Measurements from ENCODE around the gene VEPH1.
A peak's percentile ranks its signal among the peaks of the same experiment; 100 is the strongest.

The VEPH1 gene

GRCh38 chr3:157522648-157523047 lies 19.4 kb upstream of the VEPH1 start:
- H3K4me1 ChIP-seq (ENCODE audit: control insufficient read depth, insufficient read depth, low read length): no peaks in the 10 kb centered on the region
- no peaks in the 10 kb centered on the region for H3K36me3 ChIP-seq (ENCODE audit: control insufficient read depth in 2 of 2, insufficient read depth in 2 of 2, low read length in 2 of 2)
- no peaks in the 10 kb centered on the region for H3K27me3 ChIP-seq (ENCODE audit: control insufficient read depth in 1 of 2, insufficient read depth in 2 of 2, low read length in 2 of 2)
- no peaks in the 10 kb centered on the region for H3K9me3 ChIP-seq (ENCODE audit: control insufficient read depth in 2 of 2, low read length in 2 of 2)
- H3K27ac ChIP-seq (ENCODE audit: low read length): no peak overlapping the region
- H3K4me3 ChIP-seq (ENCODE audit: low read length in 2 of 2): no peak overlapping the region
- H3K9ac ChIP-seq (ENCODE audit: low read length in 2 of 2): no peak overlapping the region

- Histone ChIP-seq H3K4me3 (ENCODE audit: low read length in 2 of 2) (no peak overlapping the region), H3K4me1 (ENCODE audit: control insufficient read depth, insufficient read depth, low read length) (no peaks in the 10 kb centered on the region), H3K9me3 (ENCODE audit: control insufficient read depth in 2 of 2, low read length in 2 of 2) (no peaks in the 10 kb centered on the region), H3K27me3 (ENCODE audit: control insufficient read depth in 1 of 2, insufficient read depth in 2 of 2, low read length in 2 of 2) (no peaks in the 10 kb centered on the region), H3K27ac (ENCODE audit: low read length) (no peak overlapping the region), H3K36me3 (ENCODE audit: control insufficient read depth in 2 of 2, insufficient read depth in 2 of 2, low read length in 2 of 2) (no peaks in the 10 kb centered on the region), H3K9ac (ENCODE audit: low read length in 2 of 2) (no peak overlapping the region)
These were observed 17.4 kb upstream of the VEPH1 start for GRCh38 chr3:157520485-157521150.

- Histone ChIP-seq H3K9me3 (ENCODE audit: control insufficient read depth in 2 of 2, low read length in 2 of 2) (no peaks in the 10 kb centered on the region), H3K27ac (ENCODE audit: low read length) (no peak overlapping the region), H3K9ac (ENCODE audit: low read length in 2 of 2) (no peak overlapping the region), H3K4me3 (ENCODE audit: low read length in 2 of 2) (no peak overlapping the region), H3K4me1 (ENCODE audit: control insufficient read depth, insufficient read depth, low read length) (no peaks in the 10 kb centered on the region), H3K36me3 (ENCODE audit: control insufficient read depth in 2 of 2, insufficient read depth in 2 of 2, low read length in 2 of 2) (no peaks in the 10 kb centered on the region), H3K27me3 (ENCODE audit: control insufficient read depth in 1 of 2, insufficient read depth in 2 of 2, low read length in 2 of 2) (no peaks in the 10 kb centered on the region)
These were observed 15.7 kb upstream of the VEPH1 start for GRCh38 chr3:157518881-157519280.

- H3K27ac ChIP-seq (ENCODE audit: low read length): no peak overlapping the region
- H3K36me3 ChIP-seq (ENCODE audit: control insufficient read depth in 2 of 2, insufficient read depth in 2 of 2, low read length in 2 of 2): no peaks in the 10 kb centered on the region
- H3K4me1 ChIP-seq (ENCODE audit: control insufficient read depth, insufficient read depth, low read length): no peaks in the 10 kb centered on the region
- H3K27me3 ChIP-seq (ENCODE audit: control insufficient read depth in 1 of 2, insufficient read depth in 2 of 2, low read length in 2 of 2): no peaks in the 10 kb centered on the region
- no peak overlapping the region for H3K9ac ChIP-seq (ENCODE audit: low read length in 2 of 2)
- no peak overlapping the region for H3K4me3 ChIP-seq (ENCODE audit: low read length in 2 of 2)
- H3K9me3 ChIP-seq (ENCODE audit: control insufficient read depth in 2 of 2, low read length in 2 of 2): no peaks in the 10 kb centered on the region
These were observed 13.7 kb upstream of the VEPH1 start for GRCh38 chr3:157516928-157517327.

GRCh38 chr3:157515398-157515797 lies 12.2 kb upstream of the VEPH1 start:
- no peaks in the 10 kb centered on the region for H3K27me3 ChIP-seq (ENCODE audit: control insufficient read depth in 1 of 2, insufficient read depth in 2 of 2, low read length in 2 of 2)
- H3K4me1 ChIP-seq (ENCODE audit: control insufficient read depth, insufficient read depth, low read length): no peaks in the 10 kb centered on the region
- no peak overlapping the region for H3K9ac ChIP-seq (ENCODE audit: low read length in 2 of 2)
- no peak overlapping the region for H3K4me3 ChIP-seq (ENCODE audit: low read length in 2 of 2)
- H3K36me3 ChIP-seq (ENCODE audit: control insufficient read depth in 2 of 2, insufficient read depth in 2 of 2, low read length in 2 of 2): no peaks in the 10 kb centered on the region
- no peaks in the 10 kb centered on the region for H3K9me3 ChIP-seq (ENCODE audit: control insufficient read depth in 2 of 2, low read length in 2 of 2)
- no peak overlapping the region for H3K27ac ChIP-seq (ENCODE audit: low read length)

GRCh38 chr3:157514371-157514895 lies 11.2 kb upstream of the VEPH1 start:
- no peaks in the 10 kb centered on the region for H3K9me3 ChIP-seq (ENCODE audit: control insufficient read depth in 2 of 2, low read length in 2 of 2)
- H3K27me3 ChIP-seq (ENCODE audit: control insufficient read depth in 1 of 2, insufficient read depth in 2 of 2, low read length in 2 of 2): no peaks in the 10 kb centered on the region
- H3K4me3 ChIP-seq (ENCODE audit: low read length in 2 of 2): no peak overlapping the region
- no peak overlapping the region for H3K27ac ChIP-seq (ENCODE audit: low read length)
- H3K36me3 ChIP-seq (ENCODE audit: control insufficient read depth in 2 of 2, insufficient read depth in 2 of 2, low read length in 2 of 2): no peaks in the 10 kb centered on the region
- H3K9ac ChIP-seq (ENCODE audit: low read length in 2 of 2): no peak overlapping the region
- no peaks in the 10 kb centered on the region for H3K4me1 ChIP-seq (ENCODE audit: control insufficient read depth, insufficient read depth, low read length)

GRCh38 chr3:157513585-157513984 lies 10.4 kb upstream of the VEPH1 start:
- no peaks in the 10 kb centered on the region for H3K9me3 ChIP-seq (ENCODE audit: control insufficient read depth in 2 of 2, low read length in 2 of 2)
- no peaks in the 10 kb centered on the region for H3K36me3 ChIP-seq (ENCODE audit: control insufficient read depth in 2 of 2, insufficient read depth in 2 of 2, low read length in 2 of 2)
- H3K9ac ChIP-seq (ENCODE audit: low read length in 2 of 2): no peak overlapping the region
- H3K4me1 ChIP-seq (ENCODE audit: control insufficient read depth, insufficient read depth, low read length): no peaks in the 10 kb centered on the region
- H3K27ac ChIP-seq (ENCODE audit: low read length): no peak overlapping the region
- no peak overlapping the region for H3K4me3 ChIP-seq (ENCODE audit: low read length in 2 of 2)
- no peaks in the 10 kb centered on the region for H3K27me3 ChIP-seq (ENCODE audit: control insufficient read depth in 1 of 2, insufficient read depth in 2 of 2, low read length in 2 of 2)

- no peaks in the 10 kb centered on the region for H3K27me3 ChIP-seq (ENCODE audit: control insufficient read depth in 1 of 2, insufficient read depth in 2 of 2, low read length in 2 of 2)
- no peak overlapping the region for H3K4me3 ChIP-seq (ENCODE audit: low read length in 2 of 2)
- H3K9ac ChIP-seq (ENCODE audit: low read length in 2 of 2): no peak overlapping the region
- H3K9me3 ChIP-seq (ENCODE audit: control insufficient read depth in 2 of 2, low read length in 2 of 2): no peaks in the 10 kb centered on the region
- H3K27ac ChIP-seq (ENCODE audit: low read length): no peak overlapping the region
- H3K36me3 ChIP-seq (ENCODE audit: control insufficient read depth in 2 of 2, insufficient read depth in 2 of 2, low read length in 2 of 2): no peaks in the 10 kb centered on the region
- H3K4me1 ChIP-seq (ENCODE audit: control insufficient read depth, insufficient read depth, low read length): no peaks in the 10 kb centered on the region
These were observed 9.3 kb upstream of the VEPH1 start for GRCh38 chr3:157512534-157512933.

- Histone ChIP-seq H3K4me1 (ENCODE audit: control insufficient read depth, insufficient read depth, low read length) (no peaks in the 10 kb centered on the region), H3K36me3 (ENCODE audit: control insufficient read depth in 2 of 2, insufficient read depth in 2 of 2, low read length in 2 of 2) (no peaks in the 10 kb centered on the region), H3K27ac (ENCODE audit: low read length) (no peak overlapping the region), H3K4me3 (ENCODE audit: low read length in 2 of 2) (no peak overlapping the region), H3K9ac (ENCODE audit: low read length in 2 of 2) (no peak overlapping the region), H3K27me3 (ENCODE audit: control insufficient read depth in 1 of 2, insufficient read depth in 2 of 2, low read length in 2 of 2) (no peaks in the 10 kb centered on the region), H3K9me3 (ENCODE audit: control insufficient read depth in 2 of 2, low read length in 2 of 2) (no peaks in the 10 kb centered on the region)
These were observed 5.2 kb upstream of the VEPH1 start for GRCh38 chr3:157508461-157508860.

- peaks cover 6% of the 10 kb centered on the region for H3K4me1 ChIP-seq (ENCODE audit: control insufficient read depth, insufficient read depth, low read length)
- no peak overlapping the region for H3K9ac ChIP-seq (ENCODE audit: low read length in 2 of 2)
- H3K36me3 ChIP-seq (ENCODE audit: control insufficient read depth in 2 of 2, insufficient read depth in 2 of 2, low read length in 2 of 2): no peaks in the 10 kb centered on the region
- H3K4me3 ChIP-seq (ENCODE audit: low read length in 2 of 2): no peak overlapping the region
- peaks cover 0 to 8% of the 10 kb centered on the region in 2 donors for H3K27me3 ChIP-seq (ENCODE audit: control insufficient read depth in 1 of 2, insufficient read depth in 2 of 2, low read length in 2 of 2)
- no peaks in the 10 kb centered on the region for H3K9me3 ChIP-seq (ENCODE audit: control insufficient read depth in 2 of 2, low read length in 2 of 2)
- H3K27ac ChIP-seq (ENCODE audit: low read length): no peak overlapping the region
These were observed 1.4 kb downstream of the VEPH1 start for GRCh38 chr3:157501863-157502262.

- no peak overlapping the region for H3K9ac ChIP-seq (ENCODE audit: low read length in 2 of 2)
- H3K4me3 ChIP-seq (ENCODE audit: low read length in 2 of 2): peak overlapping the region in 1 of 2 donors; percentile 67
- H3K36me3 ChIP-seq (ENCODE audit: control insufficient read depth in 2 of 2, insufficient read depth in 2 of 2, low read length in 2 of 2): no peaks in the 10 kb centered on the region
- peaks cover 0 to 8% of the 10 kb centered on the region in 2 donors for H3K27me3 ChIP-seq (ENCODE audit: control insufficient read depth in 1 of 2, insufficient read depth in 2 of 2, low read length in 2 of 2)
- H3K9me3 ChIP-seq (ENCODE audit: control insufficient read depth in 2 of 2, low read length in 2 of 2): no peaks in the 10 kb centered on the region
- no peak overlapping the region for H3K27ac ChIP-seq (ENCODE audit: low read length)
- peaks cover 6% of the 10 kb centered on the region for H3K4me1 ChIP-seq (ENCODE audit: control insufficient read depth, insufficient read depth, low read length)
These were observed 3.0 kb downstream of the VEPH1 start for GRCh38 chr3:157500232-157500631.
